Measurements from ENCODE around the gene MOB3A. TPM values are rescaled to one million over a fixed set of nuclear protein-coding genes. Genes with fewer than 3 reads are reported as not detected.
A peak's percentile ranks its signal among the peaks of the same experiment; 100 is the strongest.

The MOB3A gene
- total and polyA plus RNA-seq, 2 of the 8 experiments (the other 6 are each of a cell fraction or from before 2014, with no cell fraction given), result 9.2 to 9.6 TPM

DNA sequence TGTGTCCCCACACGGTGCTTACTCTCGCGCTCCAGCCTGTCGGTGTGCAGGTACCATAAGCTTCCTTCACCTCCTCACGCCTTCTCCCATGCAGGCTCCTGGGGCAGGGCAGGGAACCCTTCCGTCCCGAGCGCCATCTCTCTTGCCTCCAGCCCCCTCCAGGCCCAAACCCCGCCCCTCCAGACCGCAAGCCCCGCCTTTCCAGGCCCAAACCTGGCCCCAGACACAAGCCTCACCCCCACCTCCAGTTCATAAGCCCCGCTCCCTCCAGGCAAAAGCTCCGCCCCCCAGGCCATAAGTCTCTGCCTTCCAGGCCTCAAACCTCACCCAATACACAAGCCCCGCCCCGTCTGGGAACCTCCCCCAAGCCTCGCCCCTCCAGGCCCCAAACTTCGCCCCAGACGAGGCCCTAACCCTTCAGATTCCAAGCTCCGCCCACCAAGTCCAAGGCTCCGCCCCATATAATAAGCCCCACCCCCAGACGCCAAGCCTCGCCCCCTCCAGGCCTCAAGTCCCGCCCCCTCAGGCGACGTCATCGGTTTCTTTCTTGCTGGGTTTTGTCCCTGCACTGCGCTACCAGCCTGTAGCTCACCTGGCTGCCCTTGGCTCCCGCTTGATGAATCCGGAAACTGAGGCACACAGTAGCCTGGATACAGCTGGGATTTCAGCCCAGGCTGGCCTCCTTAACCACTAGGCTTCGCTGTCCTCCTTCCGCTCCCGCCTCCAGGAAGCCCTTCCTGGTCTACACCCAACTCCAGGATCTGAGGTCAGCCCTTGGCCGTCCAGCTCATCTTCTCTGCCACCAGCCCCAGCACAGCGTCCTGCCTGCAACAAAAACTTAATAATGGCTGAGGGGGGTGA, 61.2 kb downstream of the MOB3A start (continued):
- TF ChIP-seq TBP (IDR thresholded peaks at IDR 0.05; ENCODE audit: low read depth, low read length) (no peak), JUND (IDR thresholded peaks at IDR 0.05; ENCODE audit: low read length) (0 out of 2 replicates have a peak, but pooled peaks have one; percentile 10), SP4 (IDR thresholded peaks at IDR 0.05; ENCODE audit: low read length) (peak; percentile 84), CBX5 (IDR thresholded peaks at IDR 0.05; ENCODE audit: low read depth, low read length) (no peak), CHD2 (IDR thresholded peaks at IDR 0.05; ENCODE audit: low read length) (peak; percentile 47; the same call in 1 of the 2 replicates), MAFK (IDR thresholded peaks at IDR 0.05; ENCODE audit: low read depth, low read length) (no peak), CREB1 (IDR thresholded peaks at IDR 0.05) (peak; percentile 61), RXRA (IDR thresholded peaks at IDR 0.05; ENCODE audit: insufficient read depth, low read depth, low read length) (no peak), EZH2 (IDR thresholded peaks at IDR 0.05; ENCODE audit: low read depth, low read length, severe bottlenecking) (no peak), POU5F1 (IDR thresholded peaks at IDR 0.05; ENCODE audit: low read depth, low read length) (no peak), SIN3A (conservative IDR thresholded peaks at IDR 0.05 in 1 of 2, IDR thresholded peaks at IDR 0.05 in 1 of 2; ENCODE audit: low read depth in 1 of 2, low read length in 2 of 2) (no peak), BRCA1 (IDR thresholded peaks at IDR 0.05; ENCODE audit: low read depth, low read length) (no peak), PHF8 (conservative IDR thresholded peaks at IDR 0.05; ENCODE audit: low read depth, low read length) (0 out of 2 replicates have a peak, but pooled peaks have one; percentile 20)
- TF ChIP-seq, protein P1, sequence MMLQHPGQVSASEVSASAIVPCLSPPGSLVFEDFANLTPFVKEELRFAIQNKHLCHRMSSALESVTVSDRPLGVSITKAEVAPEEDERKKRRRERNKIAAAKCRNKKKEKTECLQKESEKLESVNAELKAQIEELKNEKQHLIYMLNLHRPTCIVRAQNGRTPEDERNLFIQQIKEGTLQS (IDR thresholded peaks at IDR 0.05; ENCODE audit: insufficient read depth, low read depth, low read length), result no peak
- TF ChIP-seq, protein P2, sequence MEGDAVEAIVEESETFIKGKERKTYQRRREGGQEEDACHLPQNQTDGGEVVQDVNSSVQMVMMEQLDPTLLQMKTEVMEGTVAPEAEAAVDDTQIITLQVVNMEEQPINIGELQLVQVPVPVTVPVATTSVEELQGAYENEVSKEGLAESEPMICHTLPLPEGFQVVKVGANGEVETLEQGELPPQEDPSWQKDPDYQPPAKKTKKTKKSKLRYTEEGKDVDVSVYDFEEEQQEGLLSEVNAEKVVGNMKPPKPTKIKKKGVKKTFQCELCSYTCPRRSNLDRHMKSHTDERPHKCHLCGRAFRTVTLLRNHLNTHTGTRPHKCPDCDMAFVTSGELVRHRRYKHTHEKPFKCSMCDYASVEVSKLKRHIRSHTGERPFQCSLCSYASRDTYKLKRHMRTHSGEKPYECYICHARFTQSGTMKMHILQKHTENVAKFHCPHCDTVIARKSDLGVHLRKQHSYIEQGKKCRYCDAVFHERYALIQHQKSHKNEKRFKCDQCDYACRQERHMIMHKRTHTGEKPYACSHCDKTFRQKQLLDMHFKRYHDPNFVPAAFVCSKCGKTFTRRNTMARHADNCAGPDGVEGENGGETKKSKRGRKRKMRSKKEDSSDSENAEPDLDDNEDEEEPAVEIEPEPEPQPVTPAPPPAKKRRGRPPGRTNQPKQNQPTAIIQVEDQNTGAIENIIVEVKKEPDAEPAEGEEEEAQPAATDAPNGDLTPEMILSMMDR (IDR thresholded peaks at IDR 0.05; ENCODE audit: control extremely low read depth in 1 of 3, insufficient read depth in 1 of 3, low read depth in 1 of 3, low read length in 3 of 3), result no peak

Measured in H1 (cell line).